Fibroblast of the aortic adventitia (primary cell): ENCODE data around the gene CYLD. TPM values are rescaled to one million over a fixed set of nuclear protein-coding genes. Genes with fewer than 3 reads are reported as not detected.

Source experiments
- DNase-seq: peaks from one replicate; pipeline ENCODE4 v3.0.0-alpha.2; 2010; ENCODE audit warnings: low read depth
- H3K4me3 ChIP-seq: 2 replicates; pipeline ENCODE4 v1.5.1; 2011; ENCODE audit warnings: low read depth, mild to moderate bottlenecking, control low read depth, low read length, moderate library complexity
- CTCF ChIP-seq: IDR thresholded peaks from 2 replicates; pipeline ENCODE4 v1.5.1; 2011; ENCODE audit warnings: mild to moderate bottlenecking, low read length, control low read depth, inconsistent platforms; ENCODE audit not compliant: insufficient read depth
- total RNA-seq: library from RNA; depleted of rRNA; stranded (reverse); fragments of >200 nt; gene quantifications from 2 replicates; pipeline ENCODE4 v1.2.3, GENCODE V29; 2012; ENCODE audit warnings: low replicate concordance

Gene CYLD
- total RNA-seq, 1 donor, result 62.6 TPM

GRCh38 chr16:50745940-50746339 is 4.1 kb downstream of the CYLD start:
- DNase-seq, result no peak
- no peak overlapping the region for H3K4me3 ChIP-seq
- no peak for TF ChIP-seq CTCF

- no peak overlapping the region for H3K4me3 ChIP-seq
- peak; percentile 12 for TF ChIP-seq CTCF
- peak; percentile 35 for DNase-seq
These were observed 5.5 kb downstream of the CYLD start for GRCh38 chr16:50747207-50747956.

- no peak for DNase-seq
- no peak for TF ChIP-seq CTCF
These were observed 9.6 kb downstream of the CYLD start for GRCh38 chr16:50751528-50751927.

GRCh38 chr16:50752471-50753235 is 10.8 kb downstream of the CYLD start:
- H3K4me3 ChIP-seq, result no peak overlapping the region
- no peak for TF ChIP-seq CTCF
- no peak for DNase-seq

More at GRCh38 chr16:50751528-50751927, 9.6 kb downstream of the CYLD start:
- H3K4me3 ChIP-seq, result no peak overlapping the region

DNA sequence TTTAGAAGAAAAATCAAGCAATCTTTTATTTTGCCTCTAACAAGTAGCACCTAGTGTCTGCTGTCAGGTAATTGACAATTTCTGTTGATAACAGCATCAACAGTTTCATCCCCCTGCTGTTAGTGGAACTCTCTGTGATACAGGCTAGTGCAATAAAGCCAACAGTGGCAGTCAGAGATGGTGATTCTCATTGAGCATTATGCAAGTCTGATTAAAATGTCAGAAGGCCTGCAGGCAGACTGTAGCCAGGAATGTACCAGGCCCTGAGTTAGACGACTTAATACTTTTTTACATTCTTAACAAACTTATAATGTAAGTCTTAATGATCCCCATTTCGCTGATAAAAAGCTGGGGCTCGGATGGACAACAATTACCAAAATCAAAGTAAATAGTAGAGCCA is 14.6 kb downstream of the CYLD start:
- no peak for TF ChIP-seq CTCF
- H3K4me3 ChIP-seq, result no peak overlapping the region
- no peak for DNase-seq

DNA sequence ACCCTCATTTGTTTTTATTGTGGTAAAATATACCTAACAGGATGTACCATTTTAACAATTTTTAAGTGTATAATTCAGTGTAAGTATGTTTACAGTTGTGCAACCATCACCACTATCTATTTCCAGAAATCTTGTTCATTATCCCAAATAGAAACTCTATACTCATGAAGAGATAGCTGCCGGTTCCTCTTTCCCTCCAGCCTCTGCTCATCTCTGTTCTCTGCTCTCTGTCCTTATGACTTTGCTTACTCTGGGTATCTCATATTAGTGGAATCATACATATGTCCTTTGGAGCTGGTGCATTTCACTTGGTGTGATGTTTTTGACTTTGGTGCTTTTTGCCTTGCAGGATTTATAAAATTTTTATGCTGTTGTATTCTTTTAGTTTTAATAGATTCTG is 19.4 kb downstream of the CYLD start:
- TF ChIP-seq CTCF, result no peak
- no peak for DNase-seq
- no peak overlapping the region for H3K4me3 ChIP-seq
